Stimulated activated CD4-positive, alpha-beta T cell treated with anti-CD3 and anti-CD28 coated beads, TNF-alpha, amount 100 ng/mL, for 48 hours (primary cell): ENCODE data around the gene DDHD1.
"Not testable (repeated sequence)": the region's sequence is repeated elsewhere in the genome, so short reads cannot be mapped to it uniquely, and the experiment has no call there.

Source experiments
- DNase-seq, 3 donors: peaks; one replicate each; pipeline ENCODE4 v3.0.0-alpha.2; 2020; ENCODE audit warnings: low read depth in 3 of 3

Gene DDHD1

GRCh38 chr14:53152184-53152886, 788 bp downstream of the DDHD1 start:
- peak; percentile 37 to 61 (median 46) for DNase-seq

DNA sequence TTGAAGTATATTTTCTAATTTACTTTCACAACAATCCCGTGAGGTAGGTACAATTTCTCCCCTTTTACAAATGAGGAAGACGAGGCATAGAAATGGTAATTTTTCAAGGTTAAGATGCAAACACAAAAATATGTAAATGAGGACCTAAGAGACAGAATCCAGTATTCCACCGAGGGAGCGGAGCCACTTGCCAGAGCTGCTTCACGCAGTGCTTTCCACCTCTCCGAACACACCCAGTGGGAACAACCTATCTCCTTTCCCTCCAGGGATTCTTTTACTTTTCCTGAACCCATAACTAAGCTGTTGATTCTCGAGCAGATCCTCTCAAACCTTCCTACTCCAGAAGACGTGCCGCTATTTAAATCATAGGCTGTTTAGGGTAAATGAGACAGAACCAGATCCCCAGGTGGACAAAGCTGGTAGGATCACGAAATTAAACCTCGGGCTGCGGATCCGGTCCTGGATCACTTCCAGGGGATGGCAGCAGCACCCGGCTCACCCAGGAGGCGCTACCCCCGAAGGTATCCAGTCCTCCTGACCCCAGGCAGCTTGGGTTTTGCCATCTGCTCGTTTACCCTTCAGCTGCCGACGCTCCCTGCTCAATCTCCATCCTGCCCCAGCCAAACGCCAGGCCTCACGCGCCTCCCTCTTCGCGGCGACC, 1.5 kb downstream of the DDHD1 start:
- DNase-seq, result peak; percentile 17 to 44 (median 26)

GRCh38 chr14:53149668-53150316, 3.3 kb downstream of the DDHD1 start:
- DNase-seq, result no peak

DNA sequence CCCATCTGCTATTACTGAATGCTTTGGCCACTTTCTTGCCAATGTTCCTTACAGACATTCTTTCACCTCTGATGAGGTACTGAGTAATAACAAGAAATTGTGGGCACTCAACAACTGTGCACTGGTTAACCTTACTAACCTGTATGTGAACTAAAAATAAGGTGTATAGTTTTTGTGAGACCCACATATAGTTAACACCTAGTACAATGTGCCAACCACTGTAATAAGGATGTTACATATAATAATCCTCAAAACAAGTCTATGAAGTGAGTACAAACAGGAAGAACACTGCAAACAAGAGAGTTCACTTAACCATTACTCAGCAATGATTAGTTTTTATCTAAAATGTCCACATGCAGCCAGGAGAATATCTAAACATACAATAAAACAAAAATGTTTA, 4.5 kb downstream of the DDHD1 start:
- DNase-seq, result no peak

DNA sequence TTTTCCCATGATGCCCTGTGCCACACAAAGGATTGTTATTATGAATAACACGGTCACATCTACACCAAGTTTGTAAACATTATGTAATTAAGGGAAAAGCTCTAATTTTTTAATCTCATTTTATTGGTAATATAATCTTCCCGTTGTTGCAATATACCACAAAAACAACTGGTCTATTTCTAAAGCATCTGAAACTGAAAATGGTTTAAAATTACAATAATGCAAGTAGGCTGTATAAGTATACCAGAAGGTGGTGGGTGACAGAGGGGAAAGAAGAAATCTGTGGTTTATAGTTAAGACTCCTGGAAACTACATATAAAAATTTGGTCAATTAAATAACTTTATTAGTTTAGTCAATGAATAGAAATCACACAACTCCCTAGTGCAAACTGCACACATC, 5.2 kb downstream of the DDHD1 start:
- DNase-seq, result no peak

GRCh38 chr14:53147208-53147607, 5.9 kb downstream of the DDHD1 start:
- DNase-seq, result no peak

DNA sequence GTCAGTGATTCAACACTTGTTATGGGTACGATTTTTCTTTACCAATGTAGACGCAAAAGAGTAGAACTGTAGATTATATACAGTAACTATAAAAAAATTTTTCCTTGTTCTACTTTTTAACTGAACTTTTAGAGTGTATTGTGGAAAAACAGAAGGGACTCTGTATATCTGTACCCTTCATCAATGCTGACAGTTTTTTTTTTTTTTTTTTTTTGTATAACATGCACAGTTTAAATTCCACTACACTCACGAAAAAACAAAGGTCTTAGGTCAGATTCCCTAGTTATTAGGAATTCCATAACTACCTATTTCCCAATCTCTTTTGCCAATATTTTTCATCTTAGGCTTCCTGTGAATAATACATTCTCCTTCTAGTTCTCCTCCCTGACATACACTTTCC, 6.4 kb downstream of the DDHD1 start:
- no peak for DNase-seq

DNA sequence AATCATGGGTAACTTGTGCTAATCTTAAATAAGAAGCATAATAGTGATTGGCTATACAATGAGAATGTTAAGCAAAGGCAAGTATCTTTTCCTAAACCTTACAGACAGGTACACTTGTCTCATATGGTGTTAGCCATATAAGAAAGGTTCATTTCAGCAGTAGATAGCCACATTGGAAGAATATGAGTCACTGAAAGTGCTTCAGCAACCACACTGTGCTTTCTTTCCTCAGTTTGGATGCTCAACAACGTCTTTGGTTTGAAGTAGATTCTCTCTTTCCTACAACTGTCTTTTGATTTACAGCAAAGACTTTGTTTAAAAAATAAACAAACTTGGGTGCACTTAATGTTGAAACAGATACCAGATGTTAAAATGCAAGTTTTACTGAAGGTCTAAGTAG, 8.9 kb downstream of the DDHD1 start:
- no peak for DNase-seq

GRCh38 chr14:53140585-53140984, 12.5 kb downstream of the DDHD1 start:
- DNase-seq, result no peak

DNA sequence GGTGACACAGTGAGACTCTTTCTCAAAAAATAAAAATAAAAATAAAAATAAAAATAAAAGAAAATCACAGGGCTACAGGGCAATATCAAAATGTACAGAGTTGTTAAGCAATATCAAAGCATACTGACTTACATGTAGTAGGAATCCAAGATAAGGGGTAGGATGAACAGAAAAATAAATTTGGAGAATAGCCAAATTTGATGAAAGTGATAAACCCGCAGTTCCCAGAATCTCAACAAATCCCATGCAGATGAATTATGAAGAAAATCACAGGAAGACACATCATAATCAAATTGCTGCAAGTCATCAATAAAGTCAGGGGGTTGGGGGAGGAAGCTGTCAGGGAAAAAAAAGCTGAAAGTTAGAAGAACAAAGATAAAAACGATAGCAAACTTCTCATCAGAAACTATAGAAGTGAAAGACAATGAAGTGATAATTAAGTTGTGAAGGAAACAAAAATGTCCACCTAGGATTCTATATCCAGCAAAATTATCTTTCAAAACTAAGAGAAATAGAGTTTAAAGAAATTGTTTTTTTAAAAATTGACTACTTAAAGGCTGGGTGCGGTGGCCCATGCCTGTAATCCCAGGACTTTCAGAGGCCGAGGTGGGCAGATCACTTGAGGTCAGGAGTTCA, 15.4 kb downstream of the DDHD1 start:
- DNase-seq, result no peak

- not testable (repeated sequence) for DNase-seq
Observed at GRCh38 chr14:53130491-53130890, 22.6 kb downstream of the DDHD1 start.

- DNase-seq, result no peak
Observed at GRCh38 chr14:53128303-53129028, 24.7 kb downstream of the DDHD1 start.

DNA sequence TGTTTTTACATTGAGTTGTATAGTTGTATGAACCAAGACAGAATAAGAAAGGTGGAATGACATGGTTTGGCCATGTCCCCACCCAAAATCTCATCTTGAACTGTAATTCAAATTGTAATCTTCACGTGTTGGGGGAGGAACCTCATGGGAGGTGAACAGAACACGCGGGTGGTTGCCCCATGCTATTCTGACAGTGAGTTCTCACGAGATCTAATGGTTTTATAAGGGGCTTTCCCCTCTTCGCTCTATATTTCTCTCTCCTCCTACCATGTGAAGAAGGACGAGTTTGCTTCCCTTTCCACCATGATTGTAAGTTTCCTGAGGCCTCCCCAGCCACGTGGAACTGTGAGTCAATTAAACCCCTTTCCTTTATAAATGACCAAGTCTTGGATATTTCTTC, 25.3 kb downstream of the DDHD1 start:
- DNase-seq, result no peak

GRCh38 chr14:53127151-53127550, 26.0 kb downstream of the DDHD1 start:
- no peak for DNase-seq

GRCh38 chr14:53126731-53127130, 26.4 kb downstream of the DDHD1 start:
- DNase-seq, result no peak

GRCh38 chr14:53124786-53125185, 28.3 kb downstream of the DDHD1 start:
- no peak for DNase-seq

DNA sequence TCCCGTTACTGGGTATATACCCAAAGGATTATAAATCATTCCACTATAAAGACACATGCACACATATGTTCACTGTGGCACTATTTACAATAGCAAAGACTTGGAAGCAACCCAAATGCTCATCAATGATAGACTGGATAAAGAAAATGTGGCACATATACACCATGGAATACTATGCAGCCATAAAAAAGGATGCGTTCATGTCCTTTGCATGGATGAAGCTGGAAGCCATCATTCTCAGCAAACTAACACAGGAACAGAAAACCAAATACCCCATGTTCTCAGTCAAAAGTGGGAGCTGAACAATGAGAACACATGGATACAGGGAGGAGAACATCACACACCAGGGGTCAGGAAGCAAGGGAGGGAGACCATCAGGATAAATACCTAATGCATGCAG, 31.7 kb downstream of the DDHD1 start:
- DNase-seq, result not testable (repeated sequence)

DNA sequence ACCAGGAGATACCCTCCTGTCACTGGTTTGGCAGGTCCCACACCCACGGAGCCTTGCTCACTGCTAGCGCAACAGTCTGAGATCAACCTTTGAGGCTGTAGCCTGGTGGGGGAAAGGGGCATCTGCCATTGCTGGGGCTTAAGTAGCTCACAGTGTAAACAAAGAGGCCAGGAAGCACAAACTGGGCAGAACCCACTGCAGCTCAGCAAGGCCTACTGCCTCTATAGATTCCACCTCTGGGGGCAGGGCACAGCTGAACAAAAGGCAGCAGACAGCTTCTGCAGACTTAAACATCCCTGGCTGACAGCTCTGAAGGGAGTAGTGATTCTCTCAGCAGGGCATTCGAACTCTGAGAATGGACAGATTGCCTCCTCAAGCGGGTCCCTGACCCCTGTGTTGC, 35.6 kb downstream of the DDHD1 start:
- not testable (repeated sequence) for DNase-seq

DNA sequence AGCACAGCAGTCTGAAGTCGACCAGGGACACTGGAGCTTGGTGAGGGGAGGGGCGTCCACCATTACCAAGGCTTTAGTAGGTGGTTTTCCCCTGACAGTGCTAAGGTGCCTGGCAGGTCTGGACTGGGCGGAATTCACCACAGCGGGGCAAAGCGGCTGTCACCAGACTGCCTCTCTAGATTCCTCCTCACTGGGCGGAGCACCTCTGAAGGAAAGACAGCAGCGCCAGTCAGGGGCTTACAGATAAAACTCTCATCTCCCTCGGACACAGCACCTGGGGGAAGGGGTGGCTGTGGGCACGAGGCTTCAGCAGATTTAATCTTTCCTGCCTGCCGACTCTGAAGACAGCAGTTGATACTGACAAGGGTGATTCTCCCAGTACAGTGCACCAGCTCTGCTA, 39.1 kb downstream of the DDHD1 start:
- no peak for DNase-seq

- DNase-seq, result no peak
Observed at GRCh38 chr14:53110096-53110495, 43.0 kb downstream of the DDHD1 start.

- peak; percentile 18 to 37 (median 32) for DNase-seq
Observed at GRCh38 chr14:53109105-53110041, 43.8 kb downstream of the DDHD1 start.
